ENCODE data around the gene FCF1. TPM values are rescaled to one million over a fixed set of nuclear protein-coding genes. Genes with fewer than 3 reads are reported as not detected.

Gene FCF1
- total and polyA plus RNA-seq, 9 of the 15 experiments (the other 6 are each of a cell fraction or from before 2014, with no cell fraction given): 6.8 to 91.9 (median 40.0) TPM

DNA sequence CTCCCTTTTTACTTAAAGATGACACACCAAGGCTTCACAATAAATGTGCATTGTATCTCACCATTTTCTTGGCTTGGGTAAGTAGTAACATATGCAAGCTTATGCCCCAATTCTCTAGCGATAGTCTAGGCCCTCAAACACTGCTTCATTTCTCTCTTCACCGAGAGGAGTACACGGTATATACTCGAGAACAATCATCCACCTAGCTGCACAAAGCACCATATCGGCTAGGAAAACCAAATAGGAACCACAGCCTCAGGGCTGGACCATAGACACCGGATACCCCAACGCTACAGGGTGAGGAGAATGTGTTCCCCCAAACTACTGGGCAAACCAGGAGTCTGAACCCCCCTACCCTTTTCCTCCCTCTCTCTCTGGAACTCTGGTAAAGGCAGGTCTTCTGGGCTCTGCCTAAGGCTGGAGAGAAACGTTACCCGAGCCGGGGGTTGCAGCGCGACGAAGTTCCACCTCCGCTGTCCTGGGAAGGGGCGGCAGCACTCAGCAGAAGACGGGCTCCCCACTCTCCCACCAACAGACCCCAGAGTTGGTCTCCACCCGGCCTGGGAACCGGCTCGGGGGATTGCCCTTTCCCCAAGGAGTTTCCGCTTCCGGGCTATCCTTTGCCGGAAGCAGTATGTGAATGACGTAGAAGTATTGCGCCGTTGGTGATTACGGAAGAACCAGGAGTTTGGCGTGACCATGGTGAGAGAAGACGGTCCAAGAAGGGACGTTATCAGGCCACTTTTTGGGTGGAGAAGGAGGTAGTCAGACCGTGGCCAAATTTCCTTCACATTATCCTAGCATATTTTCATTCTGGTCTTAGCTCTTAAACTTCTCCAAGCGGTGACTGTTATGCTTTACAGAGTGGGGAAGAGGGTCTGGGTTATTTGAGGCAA lies at the start of gene FCF1, which contains the start of gene AREL1 (continued):
- TF ChIP-seq, protein P1, sequence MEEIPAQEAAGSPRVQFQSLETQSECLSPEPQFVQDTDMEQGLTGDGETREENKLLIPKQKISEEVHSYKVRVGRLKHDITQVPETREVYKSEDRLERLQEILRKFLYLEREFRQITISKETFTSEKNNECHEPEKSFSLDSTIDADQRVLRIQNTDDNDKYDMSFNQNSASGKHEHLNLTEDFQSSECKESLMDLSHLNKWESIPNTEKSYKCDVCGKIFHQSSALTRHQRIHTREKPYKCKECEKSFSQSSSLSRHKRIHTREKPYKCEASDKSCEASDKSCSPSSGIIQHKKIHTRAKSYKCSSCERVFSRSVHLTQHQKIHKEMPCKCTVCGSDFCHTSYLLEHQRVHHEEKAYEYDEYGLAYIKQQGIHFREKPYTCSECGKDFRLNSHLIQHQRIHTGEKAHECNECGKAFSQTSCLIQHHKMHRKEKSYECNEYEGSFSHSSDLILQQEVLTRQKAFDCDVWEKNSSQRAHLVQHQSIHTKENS (CRISPR knock-in tag; IDR thresholded peaks at IDR 0.05): no peak
- TF ChIP-seq, protein P2, sequence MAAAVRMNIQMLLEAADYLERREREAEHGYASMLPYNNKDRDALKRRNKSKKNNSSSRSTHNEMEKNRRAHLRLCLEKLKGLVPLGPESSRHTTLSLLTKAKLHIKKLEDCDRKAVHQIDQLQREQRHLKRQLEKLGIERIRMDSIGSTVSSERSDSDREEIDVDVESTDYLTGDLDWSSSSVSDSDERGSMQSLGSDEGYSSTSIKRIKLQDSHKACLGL (CRISPR knock-in tag; IDR thresholded peaks at IDR 0.05; ENCODE audit: borderline replicate concordance, poor library complexity, severe bottlenecking): no peak
- TF ChIP-seq ZEB2 (IDR thresholded peaks at IDR 0.05): no peak
- TF ChIP-seq, protein P3, sequence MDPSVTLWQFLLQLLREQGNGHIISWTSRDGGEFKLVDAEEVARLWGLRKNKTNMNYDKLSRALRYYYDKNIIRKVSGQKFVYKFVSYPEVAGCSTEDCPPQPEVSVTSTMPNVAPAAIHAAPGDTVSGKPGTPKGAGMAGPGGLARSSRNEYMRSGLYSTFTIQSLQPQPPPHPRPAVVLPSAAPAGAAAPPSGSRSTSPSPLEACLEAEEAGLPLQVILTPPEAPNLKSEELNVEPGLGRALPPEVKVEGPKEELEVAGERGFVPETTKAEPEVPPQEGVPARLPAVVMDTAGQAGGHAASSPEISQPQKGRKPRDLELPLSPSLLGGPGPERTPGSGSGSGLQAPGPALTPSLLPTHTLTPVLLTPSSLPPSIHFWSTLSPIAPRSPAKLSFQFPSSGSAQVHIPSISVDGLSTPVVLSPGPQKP (CRISPR knock-in tag; IDR thresholded peaks at IDR 0.05): no peak
- TF ChIP-seq ZNF316 (IDR thresholded peaks at IDR 0.05): no peak
- peak; percentile 98 for TF ChIP-seq GABPA (tag; conservative IDR thresholded peaks at IDR 0.05; ENCODE audit: low read depth)
- TF ChIP-seq, protein P4, sequence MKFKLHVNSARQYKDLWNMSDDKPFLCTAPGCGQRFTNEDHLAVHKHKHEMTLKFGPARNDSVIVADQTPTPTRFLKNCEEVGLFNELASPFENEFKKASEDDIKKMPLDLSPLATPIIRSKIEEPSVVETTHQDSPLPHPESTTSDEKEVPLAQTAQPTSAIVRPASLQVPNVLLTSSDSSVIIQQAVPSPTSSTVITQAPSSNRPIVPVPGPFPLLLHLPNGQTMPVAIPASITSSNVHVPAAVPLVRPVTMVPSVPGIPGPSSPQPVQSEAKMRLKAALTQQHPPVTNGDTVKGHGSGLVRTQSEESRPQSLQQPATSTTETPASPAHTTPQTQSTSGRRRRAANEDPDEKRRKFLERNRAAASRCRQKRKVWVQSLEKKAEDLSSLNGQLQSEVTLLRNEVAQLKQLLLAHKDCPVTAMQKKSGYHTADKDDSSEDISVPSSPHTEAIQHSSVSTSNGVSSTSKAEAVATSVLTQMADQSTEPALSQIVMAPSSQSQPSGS (CRISPR knock-in tag; IDR thresholded peaks at IDR 0.05): no peak
- no peak for TF ChIP-seq ZNF76 (CRISPR knock-in tag; IDR thresholded peaks at IDR 0.05; ENCODE audit: borderline replicate concordance)
- TF ChIP-seq, protein P5, sequence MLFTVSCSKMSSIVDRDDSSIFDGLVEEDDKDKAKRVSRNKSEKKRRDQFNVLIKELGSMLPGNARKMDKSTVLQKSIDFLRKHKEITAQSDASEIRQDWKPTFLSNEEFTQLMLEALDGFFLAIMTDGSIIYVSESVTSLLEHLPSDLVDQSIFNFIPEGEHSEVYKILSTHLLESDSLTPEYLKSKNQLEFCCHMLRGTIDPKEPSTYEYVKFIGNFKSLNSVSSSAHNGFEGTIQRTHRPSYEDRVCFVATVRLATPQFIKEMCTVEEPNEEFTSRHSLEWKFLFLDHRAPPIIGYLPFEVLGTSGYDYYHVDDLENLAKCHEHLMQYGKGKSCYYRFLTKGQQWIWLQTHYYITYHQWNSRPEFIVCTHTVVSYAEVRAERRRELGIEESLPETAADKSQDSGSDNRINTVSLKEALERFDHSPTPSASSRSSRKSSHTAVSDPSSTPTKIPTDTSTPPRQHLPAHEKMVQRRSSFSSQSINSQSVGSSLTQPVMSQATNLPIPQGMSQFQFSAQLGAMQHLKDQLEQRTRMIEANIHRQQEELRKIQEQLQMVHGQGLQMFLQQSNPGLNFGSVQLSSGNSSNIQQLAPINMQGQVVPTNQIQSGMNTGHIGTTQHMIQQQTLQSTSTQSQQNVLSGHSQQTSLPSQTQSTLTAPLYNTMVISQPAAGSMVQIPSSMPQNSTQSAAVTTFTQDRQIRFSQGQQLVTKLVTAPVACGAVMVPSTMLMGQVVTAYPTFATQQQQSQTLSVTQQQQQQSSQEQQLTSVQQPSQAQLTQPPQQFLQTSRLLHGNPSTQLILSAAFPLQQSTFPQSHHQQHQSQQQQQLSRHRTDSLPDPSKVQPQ (CRISPR knock-in tag; IDR thresholded peaks at IDR 0.05; ENCODE audit: borderline replicate concordance): no peak
- no peak for TF ChIP-seq LEF1 (IDR thresholded peaks at IDR 0.05)
- TF ChIP-seq TCF7 (IDR thresholded peaks at IDR 0.05; ENCODE audit: borderline replicate concordance): no peak
- TF ChIP-seq NR2F6 (CRISPR knock-in tag; IDR thresholded peaks at IDR 0.05): no peak
- TF ChIP-seq ZNF23 (CRISPR knock-in tag; IDR thresholded peaks at IDR 0.05): no peak
- TF ChIP-seq, protein P6, sequence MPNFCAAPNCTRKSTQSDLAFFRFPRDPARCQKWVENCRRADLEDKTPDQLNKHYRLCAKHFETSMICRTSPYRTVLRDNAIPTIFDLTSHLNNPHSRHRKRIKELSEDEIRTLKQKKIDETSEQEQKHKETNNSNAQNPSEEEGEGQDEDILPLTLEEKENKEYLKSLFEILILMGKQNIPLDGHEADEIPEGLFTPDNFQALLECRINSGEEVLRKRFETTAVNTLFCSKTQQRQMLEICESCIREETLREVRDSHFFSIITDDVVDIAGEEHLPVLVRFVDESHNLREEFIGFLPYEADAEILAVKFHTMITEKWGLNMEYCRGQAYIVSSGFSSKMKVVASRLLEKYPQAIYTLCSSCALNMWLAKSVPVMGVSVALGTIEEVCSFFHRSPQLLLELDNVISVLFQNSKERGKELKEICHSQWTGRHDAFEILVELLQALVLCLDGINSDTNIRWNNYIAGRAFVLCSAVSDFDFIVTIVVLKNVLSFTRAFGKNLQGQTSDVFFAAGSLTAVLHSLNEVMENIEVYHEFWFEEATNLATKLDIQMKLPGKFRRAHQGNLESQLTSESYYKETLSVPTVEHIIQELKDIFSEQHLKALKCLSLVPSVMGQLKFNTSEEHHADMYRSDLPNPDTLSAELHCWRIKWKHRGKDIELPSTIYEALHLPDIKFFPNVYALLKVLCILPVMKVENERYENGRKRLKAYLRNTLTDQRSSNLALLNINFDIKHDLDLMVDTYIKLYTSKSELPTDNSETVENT (CRISPR knock-in tag; IDR thresholded peaks at IDR 0.05): no peak
- TF ChIP-seq NUFIP1 (IDR thresholded peaks at IDR 0.05; ENCODE audit: partially characterized antibody): no peak
- TF ChIP-seq PCBP1 (IDR thresholded peaks at IDR 0.05; ENCODE audit: low read depth, low read length, poor library complexity, severe bottlenecking): no peak
- TF ChIP-seq BRF1 (IDR thresholded peaks at IDR 0.05; ENCODE audit: borderline replicate concordance, extremely low read depth, insufficient read length): no peak
